CD4-positive, alpha-beta T cell treated with Interleukin-6 at 100 ng/mL for 8 hours (primary cell): ENCODE measurements around the gene S100A4.

ENCODE experiments used
- DNase-seq: peaks from one replicate; pipeline ENCODE4 v3.0.0-alpha.2; 2020; ENCODE audit warnings: mixed read lengths, low spot score

Gene S100A4

GRCh38 chr1:153507926-153508583 is 37.6 kb downstream of the S100A4 start:
- no peak for DNase-seq

- no peak for DNase-seq
These were observed 38.7 kb downstream of the S100A4 start for GRCh38 chr1:153506831-153507413.

GRCh38 chr1:153506386-153506785 is 39.2 kb downstream of the S100A4 start:
- DNase-seq = no peak

- no peak for DNase-seq
These were observed 40.0 kb downstream of the S100A4 start for GRCh38 chr1:153505576-153505975.

GRCh38 chr1:153503766-153504165 is 41.8 kb downstream of the S100A4 start:
- DNase-seq = no peak

GRCh38 chr1:153498746-153499145 is 46.9 kb downstream of the S100A4 start:
- DNase-seq = no peak

GRCh38 chr1:153495536-153495935 is 50.1 kb downstream of the S100A4 start:
- DNase-seq = no peak

- DNase-seq = peak; percentile 51
These were observed 50.5 kb downstream of the S100A4 start for GRCh38 chr1:153494976-153495535.
